Measurements from ENCODE around the gene PCSK4. TPM values are rescaled to one million over a fixed set of nuclear protein-coding genes. Genes with fewer than 3 reads are reported as not detected.

PCSK4 gene
- total and polyA plus RNA-seq, 9 of the 15 experiments (the other 6 are each of a cell fraction or from before 2014, with no cell fraction given) = 0.01 to 9.1 (median 2.1) TPM; not detected in 1

DNA sequence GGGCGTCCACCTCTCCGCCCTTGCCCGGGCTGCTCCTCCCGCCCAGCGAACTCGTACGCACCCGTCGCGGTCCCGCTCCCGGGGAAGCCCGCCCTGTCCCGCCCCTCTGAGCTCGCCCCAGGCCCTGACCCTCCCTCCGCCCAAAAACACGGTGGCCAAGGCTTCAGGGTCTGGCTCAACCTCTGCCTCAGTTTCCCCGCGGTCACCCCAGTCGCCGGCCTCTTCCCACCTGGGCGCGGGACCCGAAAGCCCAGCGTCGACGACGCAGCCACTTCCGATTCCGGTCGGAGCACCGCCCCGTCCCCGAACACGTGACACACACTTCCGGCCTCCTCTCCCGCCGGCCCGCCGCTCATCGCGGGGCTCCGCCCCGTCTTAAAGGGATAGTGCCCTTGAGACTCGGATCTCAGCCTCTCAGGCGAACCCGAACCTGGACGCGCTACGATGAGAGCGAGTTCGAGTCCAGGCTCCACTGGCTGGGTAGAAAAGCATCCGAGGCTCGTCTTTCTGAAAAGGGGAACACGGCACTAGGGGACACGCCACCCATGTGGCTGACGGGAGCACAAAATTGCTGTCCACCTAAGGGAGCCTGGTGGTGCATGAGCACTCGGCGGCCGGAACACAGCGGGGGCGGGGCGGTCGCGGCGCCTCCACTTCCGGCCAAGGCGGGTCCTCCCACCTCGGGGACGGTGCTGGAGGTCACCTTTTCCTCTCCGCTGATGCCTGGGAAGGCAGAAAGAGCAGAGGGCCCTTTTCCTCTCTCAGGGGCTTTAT is 11.0 kb downstream of the PCSK4 start, which contains the start of gene C19orf25 (continued):
- TF ChIP-seq NRF1 (conservative IDR thresholded peaks at IDR 0.05 in 1 of 2, IDR thresholded peaks at IDR 0.05 in 1 of 2) (peak; percentile 51 to 64), ERF (CRISPR knock-in tag; IDR thresholded peaks at IDR 0.05) (no peak), SAP30 (IDR thresholded peaks at IDR 0.05; ENCODE audit: borderline replicate concordance, insufficient read depth, low read depth, low read length, poor library complexity, severe bottlenecking) (peak; percentile 10), RBM14 (IDR thresholded peaks at IDR 0.05; ENCODE audit: borderline replicate concordance, insufficient read depth, low read depth, low read length) (no peak), SRF (CRISPR knock-in tag; IDR thresholded peaks at IDR 0.05) (no peak), E2F8 (IDR thresholded peaks at IDR 0.05; ENCODE audit: low read depth, partially characterized antibody) (peak; percentile 95), TFE3 (CRISPR knock-in tag; IDR thresholded peaks at IDR 0.05) (peak; percentile 98), ZBTB17 (CRISPR knock-in tag; IDR thresholded peaks at IDR 0.05) (peak; percentile 77; the same call in 1 of the 2 replicates), SMARCC2 (IDR thresholded peaks at IDR 0.05; ENCODE audit: low read depth) (no peak), RBBP5 (IDR thresholded peaks at IDR 0.05; ENCODE audit: borderline replicate concordance, insufficient read depth, low read length, poor library complexity, severe bottlenecking) (peak; percentile 78), ZNF217 (CRISPR knock-in tag; IDR thresholded peaks at IDR 0.05) (no peak), POU5F1 (IDR thresholded peaks at IDR 0.05; ENCODE audit: borderline replicate concordance, low read depth, low read length, partially characterized antibody) (no peak), ZNF699 (CRISPR knock-in tag; IDR thresholded peaks at IDR 0.05; ENCODE audit: insufficient replicate concordance) (no peak), POLR2AphosphoS5 (IDR thresholded peaks at IDR 0.05; ENCODE audit: control insufficient read depth, insufficient read depth, low read depth, low read length) (peak; percentile 74; the same call in 1 of the 2 replicates), ZNF133 (CRISPR knock-in tag; IDR thresholded peaks at IDR 0.05) (no peak), HNRNPUL1 (IDR thresholded peaks at IDR 0.05; ENCODE audit: low read length) (no peak), CEBPG (CRISPR knock-in tag; IDR thresholded peaks at IDR 0.05) (no peak), CEBPG (tag; conservative IDR thresholded peaks at IDR 0.05 in 1 of 2, IDR thresholded peaks at IDR 0.05 in 1 of 2) (no peak), RBM39 (optimal IDR thresholded peaks at IDR 0.05; ENCODE audit: low read depth, low read length) (no peak), ZNF57 (CRISPR knock-in tag; IDR thresholded peaks at IDR 0.05) (no peak), TCF7 (IDR thresholded peaks at IDR 0.05; ENCODE audit: borderline replicate concordance) (peak; percentile 33; the same call in 1 of the 2 replicates), KLF6 (CRISPR knock-in tag; IDR thresholded peaks at IDR 0.05; ENCODE audit: borderline replicate concordance) (0 out of 2 replicates have a peak, but pooled peaks have one; percentile 53), ZFP1 (CRISPR knock-in tag; IDR thresholded peaks at IDR 0.05) (no peak), ARHGAP35 (IDR thresholded peaks at IDR 0.05; ENCODE audit: partially characterized antibody) (no peak)
